K562 (cell line): Measurements from ENCODE around the gene ZNF544. TPM values are rescaled to one million over a fixed set of nuclear protein-coding genes. Genes with fewer than 3 reads are reported as not detected.

Experiments used
- ATF6 ChIP-seq: sonication (generic); formaldehyde crosslinking; IDR thresholded peaks from 2 replicates; pipeline ENCODE4 v1.4.0; 2020; ENCODE audit warnings: mild to moderate bottlenecking, missing genetic modification reagents
- BRCA1 ChIP-seq, 2 experiments: fragments of 450-650 bp in 1 of 2; sonication (generic) in 1 of 2; formaldehyde crosslinking in 1 of 2; IDR thresholded peaks; 2 replicates each; pipeline versions ENCODE4 v1.5.0 to v1.6.1; 2017 to 2020; ENCODE audit warnings: mild to moderate bottlenecking in 1 of 2, missing genetic modification reagents in 1 of 2
- BRD4 ChIP-seq: fragments of 200-600 bp; sonication (generic); IDR thresholded peaks from 2 replicates; pipeline ENCODE4 v1.6.1; 2017; ENCODE audit warnings: inconsistent platforms
- CBX8 ChIP-seq: fragments of 200-600 bp; sonication (generic); IDR thresholded peaks from 2 replicates; pipeline ENCODE4 v1.6.1; 2012; ENCODE audit warnings: borderline replicate concordance, mixed run types, low read depth, mild to moderate bottlenecking, moderate library complexity, mixed read lengths, low read length, control low read depth, inconsistent platforms; ENCODE audit not compliant: poor library complexity, severe bottlenecking; ENCODE audit errors: extremely low read depth
- CREM ChIP-seq: IDR thresholded peaks from 2 replicates; pipeline ENCODE4 v1.6.1; 2014; ENCODE audit warnings: antibody characterized with exemption, low read depth
- CTBP1 ChIP-seq: fragments of 450-650 bp; IDR thresholded peaks from 2 replicates; pipeline ENCODE4 v1.6.1; 2016; ENCODE audit warnings: borderline replicate concordance
- CUX1 ChIP-seq: fragments of 200-800 bp; sonication (Bioruptor generic); IDR thresholded peaks from 2 replicates; pipeline ENCODE4 v1.6.1; 2016; ENCODE audit warnings: missing genetic modification characterization, missing compliant biosample characterization
- ETV6 ChIP-seq, 3 experiments: fragments of 150-350 bp in 1 of 3; sonication (generic) in 1 of 3; formaldehyde crosslinking in 1 of 3; IDR thresholded peaks; 2 replicates each; pipeline versions ENCODE4 v1.6.1 to v1.8.0; 2014 to 2022; ENCODE audit warnings: borderline replicate concordance in 2 of 3, low read depth in 2 of 3, antibody characterized with exemption in 1 of 3, low read length in 1 of 3, mild to moderate bottlenecking in 1 of 3, missing genetic modification reagents in 1 of 3
- GTF2E2 ChIP-seq: fragments of 200-800 bp; sonication (Bioruptor generic); IDR thresholded peaks from 2 replicates; pipeline ENCODE4 v1.6.1; 2016; ENCODE audit warnings: missing genetic modification characterization, missing compliant biosample characterization
- HLTF ChIP-seq: fragments of 450-650 bp; IDR thresholded peaks from 2 replicates; pipeline ENCODE4 v1.6.1; 2016
- LEF1 ChIP-seq: fragments of 450-650 bp; IDR thresholded peaks from 2 replicates; pipeline ENCODE4 v1.6.1; 2016; ENCODE audit warnings: mild to moderate bottlenecking
- MAFF ChIP-seq: IDR thresholded peaks from 2 replicates; pipeline ENCODE4 v1.6.1; 2012; ENCODE audit warnings: low read length, improper control_type of control experiment
- MCM3 ChIP-seq: fragments of 450-650 bp; IDR thresholded peaks from 2 replicates; pipeline ENCODE4 v1.6.1; 2016
- MEIS2 ChIP-seq: fragments of 450-650 bp; IDR thresholded peaks from 2 replicates; pipeline ENCODE4 v1.6.1; 2014; ENCODE audit warnings: mild to moderate bottlenecking; ENCODE audit not compliant: partially characterized antibody
- MYBL2 ChIP-seq, 2 experiments: fragments of 450-650 bp in 1 of 2; sonication (generic) in 1 of 2; formaldehyde crosslinking in 1 of 2; IDR thresholded peaks; 2 replicates each; pipeline versions ENCODE4 v1.6.1 to v1.8.1; 2017 to 2022; ENCODE audit warnings: borderline replicate concordance in 1 of 2, inconsistent platforms in 1 of 2, low read depth in 1 of 2, mild to moderate bottlenecking in 1 of 2, missing genetic modification reagents in 1 of 2, moderate library complexity in 1 of 2
- NR3C1 ChIP-seq: sonication (generic); formaldehyde crosslinking; IDR thresholded peaks from 2 replicates; pipeline ENCODE4 v1.8.1; 2022; ENCODE audit warnings: missing genetic modification reagents
- NUFIP1 ChIP-seq: fragments of 450-650 bp; IDR thresholded peaks from 2 replicates; pipeline ENCODE4 v1.6.1; 2018; ENCODE audit not compliant: partially characterized antibody
- POLR3A ChIP-seq: IDR thresholded peaks from 2 replicates; pipeline ENCODE4 v1.6.1; 2011; ENCODE audit warnings: borderline replicate concordance, mild to moderate bottlenecking, moderate library complexity; ENCODE audit not compliant: insufficient read length, insufficient read depth; ENCODE audit errors: extremely low read depth
- RFX1 ChIP-seq: fragments of 450-650 bp; IDR thresholded peaks from 2 replicates; pipeline ENCODE4 v1.6.1; 2016; ENCODE audit warnings: mild to moderate bottlenecking, moderate library complexity
- TBP ChIP-seq: optimal IDR thresholded peaks from 2 replicates; pipeline ENCODE3; 2011; ENCODE audit warnings: low read depth, low read length, improper control_type of control experiment
- ZNF316 ChIP-seq: fragments of 450-650 bp; IDR thresholded peaks from 2 replicates; pipeline ENCODE4 v1.6.1; 2016
- ZNF75A ChIP-seq: fragments of 450-650 bp; formaldehyde crosslinking; IDR thresholded peaks from 2 replicates; pipeline ENCODE4 v1.4.0; 2020; ENCODE audit warnings: mild to moderate bottlenecking
- polyA plus RNA-seq, 8 experiments: library from polyadenylated mRNA; depleted of rRNA in 4 of 8; stranded (reverse) in 5 of 8; unstranded in 3 of 8; fragments of >200 nt; fragmentation: Nextera tagmentation in 2 of 8; fragmentation: Illumina TruSeq in 1 of 8; extraction: Ambion mirVana in 2 of 8; extraction: Trizol in 1 of 8; gene quantifications; 2 replicates each; pipeline versions ENCODE4 v1.2.1 to v1.2.3, GENCODE V29; 2011 to 2014; ENCODE audit warnings: inconsistent platforms in 1 of 8, missing spikeins in 1 of 8
- total RNA-seq, 7 experiments: library from RNA; depleted of rRNA in 6 of 7; stranded (reverse); fragments of >200 nt in 6 of 7; fragmentation: Illumina TruSeq in 2 of 7; extraction: Trizol in 2 of 7; gene quantifications; 2 replicates each; pipeline versions ENCODE4 v1.2.1 to v1.2.3, GENCODE V29; 2011 to 2021; ENCODE audit warnings: low replicate concordance in 1 of 7

ZNF544 gene
- total and polyA plus RNA-seq, 9 of the 15 experiments (the other 6 are each of a cell fraction or from before 2014, with no cell fraction given) = 23.6 to 59.0 (median 41.4) TPM

- TF ChIP-seq TBP (peak; percentile 83), BRCA1 (IDR thresholded peaks at IDR 0.05) (no peak), BRCA1 (CRISPR knock-in tag; IDR thresholded peaks at IDR 0.05) (no peak), CUX1 (CRISPR knock-in tag) (no peak), ZNF316 (no peak), MYBL2 (IDR thresholded peaks at IDR 0.05; ENCODE audit: low read depth) (peak; percentile 77), MYBL2 (CRISPR knock-in tag; IDR thresholded peaks at IDR 0.05; ENCODE audit: borderline replicate concordance) (no peak), CBX8 (no peak), MEIS2 (no peak), POLR3A (no peak), NR3C1 (no peak), ATF6 (CRISPR knock-in tag) (no peak), BRD4 (peak; percentile 80; the same call in 1 of the 2 replicates), NUFIP1 (no peak), HLTF (no peak), ZNF75A (CRISPR knock-in tag) (no peak), CTBP1 (peak; percentile 65), MCM3 (no peak), ETV6 (IDR thresholded peaks at IDR 0.05; ENCODE audit: borderline replicate concordance in 1 of 2, low read depth in 2 of 2, low read length in 1 of 2) (no peak), ETV6 (CRISPR knock-in tag; IDR thresholded peaks at IDR 0.05; ENCODE audit: borderline replicate concordance) (no peak), MAFF (no peak), LEF1 (no peak), GTF2E2 (tag) (peak; percentile 80; the same call in 1 of the 2 replicates), RFX1 (no peak), CREM (no peak)
Measured at GRCh38 chr19:58228585-58229254, at the start of gene ZNF544 (continued).
